Activated B cell treated with CpG ODN at 0.5 μM for 24 hours (primary cell): ENCODE results near the gene ZNF746. TPM values are rescaled to one million over a fixed set of nuclear protein-coding genes. Genes with fewer than 3 reads are reported as not detected.

Source experiments
- ATAC-seq: fragments of 200-7000 bp; cut with Tn5 transposase; one replicate; pipeline ENCODE4 v1.10.0; 2021; ENCODE audit warnings: low read depth, mild to moderate bottlenecking, moderate library complexity
- CTCF ChIA-PET: fragments of 350-600 bp; sonication (Branson Sonifier 250); formaldehyde crosslinking; loops from one replicate; lab custom pipeline; 2021; ENCODE audit warnings: antibody characterized with exemption; lab: Charles Lee
- POLR2A ChIA-PET: fragments of 350-600 bp; sonication (Branson Sonifier 250); formaldehyde crosslinking; loops from one replicate; lab custom pipeline; 2021; ENCODE audit warnings: antibody characterized with exemption; lab: Charles Lee
- DNase-seq: peaks from one replicate; pipeline ENCODE4 v3.0.0; 2022
- H3K27ac Mint-ChIP-seq: one replicate; pipeline ENCODE4 v1.8.0; 2020; ENCODE audit warnings: mixed read lengths
- H3K27me3 Mint-ChIP-seq: one replicate; pipeline ENCODE4 v1.8.0; 2021; ENCODE audit warnings: mixed read lengths
- H3K36me3 Mint-ChIP-seq: one replicate; pipeline ENCODE4 v1.8.0; 2021; ENCODE audit warnings: low read depth, mixed read lengths
- H3K4me1 Mint-ChIP-seq: one replicate; pipeline ENCODE4 v1.8.0; 2021; ENCODE audit warnings: mixed read lengths
- H3K4me3 Mint-ChIP-seq: one replicate; pipeline ENCODE4 v1.8.0; 2020; ENCODE audit warnings: mild to moderate bottlenecking, mixed read lengths
- H3K9me3 Mint-ChIP-seq: one replicate; pipeline ENCODE4 v1.8.0; 2020; ENCODE audit warnings: mixed read lengths
- intact Hi-C: fragments of 100-400 bp; cut with micrococcal nuclease; formaldehyde crosslinking; loops from one replicate; pipeline ENCODE4 v1.15.1; 2024
- total RNA-seq: library from RNA; stranded (reverse); gene quantifications from 2 replicates; pipeline ENCODE4 v1.2.3, GENCODE V29; 2022
- TF ChIP-seq, protein P1 (sequence below): fragments of 200-600 bp; IDR thresholded peaks from one replicate; pipeline ENCODE4 v1.8.0; 2022; ENCODE audit warnings: antibody characterized with exemption, mild to moderate bottlenecking

ZNF746 gene
- total RNA-seq, 1 donor from 2014 or later: 28.4 TPM

DNA sequence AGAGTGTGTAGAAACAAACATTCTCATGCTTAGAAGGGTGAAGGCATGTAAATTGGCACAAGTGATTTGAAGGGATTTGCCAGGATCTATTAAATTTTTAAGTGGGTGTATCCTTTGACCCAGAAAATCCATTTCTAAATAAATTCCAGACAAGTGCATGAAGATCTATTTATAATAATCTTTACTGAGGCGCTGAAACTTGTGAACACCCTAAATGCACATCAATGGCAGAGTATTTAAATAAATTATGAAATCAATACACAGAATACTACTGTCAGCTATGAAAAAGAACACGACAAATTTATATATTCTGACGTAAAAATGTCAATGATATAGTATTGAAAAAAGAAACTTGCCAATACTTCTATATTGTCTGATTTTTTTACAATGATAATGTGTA is 54.7 kb downstream of the ZNF746 start:
- ChIA-PET POLR2A (no interaction called here), CTCF (no interaction called here)
- Mint-ChIP-seq H3K4me3 (no peak overlapping the region), H3K27me3 (no peaks in the 10 kb centered on the region), H3K9me3 (no peaks in the 10 kb centered on the region), H3K27ac (no peak overlapping the region), H3K4me1 (no peaks in the 10 kb centered on the region), H3K36me3 (peaks cover 47% of the 10 kb centered on the region)
- TF ChIP-seq, protein P1, sequence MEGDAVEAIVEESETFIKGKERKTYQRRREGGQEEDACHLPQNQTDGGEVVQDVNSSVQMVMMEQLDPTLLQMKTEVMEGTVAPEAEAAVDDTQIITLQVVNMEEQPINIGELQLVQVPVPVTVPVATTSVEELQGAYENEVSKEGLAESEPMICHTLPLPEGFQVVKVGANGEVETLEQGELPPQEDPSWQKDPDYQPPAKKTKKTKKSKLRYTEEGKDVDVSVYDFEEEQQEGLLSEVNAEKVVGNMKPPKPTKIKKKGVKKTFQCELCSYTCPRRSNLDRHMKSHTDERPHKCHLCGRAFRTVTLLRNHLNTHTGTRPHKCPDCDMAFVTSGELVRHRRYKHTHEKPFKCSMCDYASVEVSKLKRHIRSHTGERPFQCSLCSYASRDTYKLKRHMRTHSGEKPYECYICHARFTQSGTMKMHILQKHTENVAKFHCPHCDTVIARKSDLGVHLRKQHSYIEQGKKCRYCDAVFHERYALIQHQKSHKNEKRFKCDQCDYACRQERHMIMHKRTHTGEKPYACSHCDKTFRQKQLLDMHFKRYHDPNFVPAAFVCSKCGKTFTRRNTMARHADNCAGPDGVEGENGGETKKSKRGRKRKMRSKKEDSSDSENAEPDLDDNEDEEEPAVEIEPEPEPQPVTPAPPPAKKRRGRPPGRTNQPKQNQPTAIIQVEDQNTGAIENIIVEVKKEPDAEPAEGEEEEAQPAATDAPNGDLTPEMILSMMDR: no peak
- no peak for DNase-seq
- ATAC-seq: no peak
- intact Hi-C loops: no loop called here

DNA sequence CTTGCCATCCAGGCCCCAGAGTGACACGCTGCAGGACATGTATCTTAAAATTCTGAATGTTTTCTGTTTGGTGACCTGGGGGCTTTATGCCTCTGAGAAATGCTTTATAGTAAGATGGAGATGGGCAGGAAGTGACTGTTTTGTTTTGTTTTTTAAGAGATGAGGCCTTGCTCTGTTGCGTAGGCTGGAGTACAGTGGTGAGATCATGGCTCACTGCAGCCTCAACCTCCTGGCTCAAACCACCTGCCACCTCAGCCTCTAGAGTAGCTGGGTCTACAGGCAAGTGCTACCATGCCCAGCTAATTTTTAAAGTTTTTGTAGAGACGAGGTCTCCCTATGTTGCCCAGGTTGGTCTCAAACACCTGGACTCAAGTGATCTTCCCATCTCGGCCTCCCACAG is 57.4 kb downstream of the ZNF746 start:
- Mint-ChIP-seq H3K27ac (no peak overlapping the region), H3K27me3 (no peaks in the 10 kb centered on the region), H3K4me1 (no peaks in the 10 kb centered on the region), H3K4me3 (no peak overlapping the region), H3K36me3 (peaks cover 45% of the 10 kb centered on the region), H3K9me3 (no peaks in the 10 kb centered on the region)
- intact Hi-C loops: no loop called here
- DNase-seq: no peak
- ChIA-PET POLR2A (no interaction called here), CTCF (no interaction called here)
- TF ChIP-seq, protein P1: no peak
- no peak for ATAC-seq

DNA sequence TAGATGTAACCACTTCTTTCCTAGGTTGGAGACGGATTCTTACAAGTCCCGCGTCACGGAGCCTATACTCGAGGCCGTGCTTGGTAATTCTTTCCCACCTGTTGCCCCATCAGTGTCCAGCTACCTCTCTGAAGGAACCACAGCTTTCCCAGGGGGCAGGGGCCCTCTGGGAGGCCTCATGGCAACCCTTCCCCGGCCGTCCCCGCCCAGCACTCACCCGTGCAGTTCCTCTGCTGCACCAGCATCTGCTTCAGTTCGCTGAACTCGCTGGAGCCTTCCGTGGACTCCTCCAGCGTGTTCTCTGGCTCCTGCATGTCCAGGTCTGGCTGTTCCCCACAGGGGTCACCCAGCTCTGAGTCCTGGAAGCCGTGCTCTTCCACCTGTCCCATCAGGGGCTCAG is 61.3 kb downstream of the ZNF746 start:
- Mint-ChIP-seq H3K4me1 (no peaks in the 10 kb centered on the region), H3K4me3 (no peak overlapping the region), H3K27me3 (no peaks in the 10 kb centered on the region), H3K9me3 (no peaks in the 10 kb centered on the region), H3K27ac (no peak overlapping the region), H3K36me3 (peaks cover 63% of the 10 kb centered on the region)
- ChIA-PET POLR2A (no interaction called here), CTCF (no interaction called here)
- ATAC-seq: no peak
- no peak for DNase-seq
- intact Hi-C loops: no loop called here
- TF ChIP-seq, protein P1: no peak

DNA sequence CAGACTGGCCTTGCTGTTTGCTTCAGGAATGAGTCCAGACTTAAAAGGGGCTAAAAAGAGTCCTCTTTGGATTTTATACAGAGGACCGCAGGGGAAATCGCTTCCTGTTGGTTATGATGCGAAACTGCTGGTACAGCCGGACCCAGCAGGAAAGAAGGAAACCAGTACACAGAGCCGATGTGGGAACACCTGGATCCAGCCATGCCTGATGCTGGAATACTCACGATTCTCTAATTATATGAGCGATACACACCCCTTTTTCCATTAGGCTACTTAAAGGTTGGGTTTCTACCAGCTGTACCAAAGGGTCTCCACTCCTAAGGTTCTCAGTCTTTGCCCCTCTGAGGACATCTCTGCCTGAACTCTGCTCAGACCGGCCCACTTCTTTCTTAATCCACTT is 64.5 kb downstream of the ZNF746 start:
- Mint-ChIP-seq H3K9me3 (no peaks in the 10 kb centered on the region), H3K27ac (no peak overlapping the region), H3K4me3 (no peak overlapping the region), H3K4me1 (no peaks in the 10 kb centered on the region), H3K36me3 (peaks cover 71% of the 10 kb centered on the region), H3K27me3 (no peaks in the 10 kb centered on the region)
- CTCF ChIA-PET: no interaction called here
- TF ChIP-seq, protein P1: no peak
- intact Hi-C loops: no loop called here
- DNase-seq: no peak
- POLR2A ChIA-PET: no interaction called here
- ATAC-seq: no peak

DNA sequence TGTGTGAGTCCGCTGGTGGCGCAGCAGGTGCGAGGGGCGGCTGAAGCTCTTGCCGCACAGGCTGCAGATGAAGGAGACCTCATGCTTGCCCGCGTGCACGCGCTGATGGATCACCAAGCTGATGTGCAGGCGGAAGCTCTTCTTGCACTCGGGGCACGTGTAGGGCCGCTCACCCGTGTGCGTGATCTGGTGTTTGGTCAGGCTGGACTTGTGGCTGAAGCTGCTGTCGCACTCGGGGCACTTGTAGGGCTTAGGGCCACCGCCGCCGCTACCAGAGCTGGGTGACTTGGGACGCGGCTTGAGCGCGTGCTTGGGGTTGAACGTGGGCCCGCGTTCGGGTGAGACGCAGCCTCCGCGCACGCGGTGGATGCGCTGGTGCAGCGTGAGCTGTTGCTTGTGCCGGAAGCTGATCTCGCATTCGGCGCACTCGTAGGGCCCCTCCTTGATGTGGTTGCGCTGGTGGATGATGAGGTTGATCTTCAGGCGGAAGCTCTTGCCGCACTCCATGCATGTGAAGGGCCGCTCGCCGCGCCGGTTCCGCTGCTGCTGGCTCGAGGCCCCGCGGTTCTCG is 65.4 kb downstream of the ZNF746 start:
- ATAC-seq (no peak), DNase-seq (no peak)
- TF ChIP-seq, protein P1: no peak
- Mint-ChIP-seq H3K27me3 (no peaks in the 10 kb centered on the region), H3K9me3 (no peaks in the 10 kb centered on the region), H3K4me1 (no peaks in the 10 kb centered on the region), H3K27ac (no peak overlapping the region), H3K36me3 (peaks cover 66% of the 10 kb centered on the region), H3K4me3 (no peak overlapping the region)
- CTCF ChIA-PET: no interaction called here
- intact Hi-C loops: no loop called here
- POLR2A ChIA-PET: no interaction called here
